ENCODE results near the gene MTX2.

GRCh38 chr2:176242276-176242675 is 27.0 kb upstream of the MTX2 start:
- TF ChIP-seq CTCF (IDR thresholded peaks at IDR 0.05; ENCODE audit: insufficient read depth, low read length, poor library complexity, severe bottlenecking) (no peak), EZH2phosphoT487 (conservative IDR thresholded peaks at IDR 0.05; ENCODE audit: low read length) (no peak)
